ENCODE measurements around the gene EYS.

The EYS gene

GRCh38 chr6:63787021-63787420, 1920.0 kb downstream of the EYS start:
- no peaks in the 10 kb centered on the region for H4K20me1 ChIP-seq (ENCODE audit: insufficient read depth, low read length, poor library complexity, severe bottlenecking)
- no peak overlapping the region for H3K9ac ChIP-seq (ENCODE audit: low read depth, low read length, poor library complexity, severe bottlenecking)
- no peak for TF ChIP-seq EZH2phosphoT487 (IDR thresholded peaks at IDR 0.05; ENCODE audit: borderline replicate concordance)
- no peaks in the 10 kb centered on the region for H3K36me3 ChIP-seq (ENCODE audit: insufficient read depth, low read length)
- no peaks in the 10 kb centered on the region for H3K27me3 ChIP-seq (ENCODE audit: insufficient read depth, low read length, poor library complexity, severe bottlenecking)
- no peak overlapping the region for H3K4me2 ChIP-seq (ENCODE audit: low read depth, low read length, poor library complexity, severe bottlenecking)
- H3K9me2 ChIP-seq (replicated peaks; ENCODE audit: low read depth, low read length), result no peaks in the 10 kb centered on the region
- H3K79me2 ChIP-seq (ENCODE audit: insufficient read depth, low read length), result no peaks in the 10 kb centered on the region
- no peak overlapping the region for H3K4me3 ChIP-seq (ENCODE audit: low read length, poor library complexity, severe bottlenecking)
- H3K4me1 ChIP-seq (ENCODE audit: insufficient read depth, low read length, poor library complexity, severe bottlenecking), result no peaks in the 10 kb centered on the region
- H3K9me3 ChIP-seq (ENCODE audit: insufficient read depth, low read depth, low read length), result no peaks in the 10 kb centered on the region
- H2AFZ ChIP-seq (ENCODE audit: low read length), result no peak overlapping the region
- H3F3A ChIP-seq (ENCODE audit: low read depth), result no peaks in the 10 kb centered on the region

DNA sequence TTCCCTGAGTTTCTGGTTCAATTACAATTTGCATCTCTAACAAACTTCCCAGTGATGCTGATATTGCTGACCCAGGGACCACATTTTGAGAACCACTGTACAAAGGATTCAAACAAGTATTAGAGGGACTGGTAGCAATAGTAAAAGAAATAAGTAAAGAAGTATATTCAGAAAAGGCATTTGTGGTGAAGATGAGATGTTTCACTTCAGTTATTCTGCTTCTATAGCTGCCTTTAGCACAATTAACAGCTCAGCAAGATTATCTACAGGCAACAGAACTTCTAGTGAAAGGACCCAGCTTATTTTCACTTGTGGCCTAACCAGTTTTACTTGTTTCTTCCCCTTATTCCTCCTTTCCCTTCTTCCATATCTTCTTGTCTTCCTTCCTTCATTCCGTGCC, 1922.0 kb downstream of the EYS start:
- Histone ChIP-seq H3F3A (ENCODE audit: low read depth) (no peaks in the 10 kb centered on the region), H3K4me3 (ENCODE audit: low read length, poor library complexity, severe bottlenecking) (no peak overlapping the region), H3K9me3 (ENCODE audit: insufficient read depth, low read depth, low read length) (no peaks in the 10 kb centered on the region), H3K9ac (ENCODE audit: low read depth, low read length, poor library complexity, severe bottlenecking) (no peak overlapping the region), H3K9me2 (replicated peaks; ENCODE audit: low read depth, low read length) (no peaks in the 10 kb centered on the region), H3K4me2 (ENCODE audit: low read depth, low read length, poor library complexity, severe bottlenecking) (no peak overlapping the region), H3K4me1 (ENCODE audit: insufficient read depth, low read length, poor library complexity, severe bottlenecking) (no peaks in the 10 kb centered on the region), H4K20me1 (ENCODE audit: insufficient read depth, low read length, poor library complexity, severe bottlenecking) (no peaks in the 10 kb centered on the region), H3K79me2 (ENCODE audit: insufficient read depth, low read length) (no peaks in the 10 kb centered on the region), H3K36me3 (ENCODE audit: insufficient read depth, low read length) (no peaks in the 10 kb centered on the region), H2AFZ (ENCODE audit: low read length) (no peak overlapping the region), H3K27me3 (ENCODE audit: insufficient read depth, low read length, poor library complexity, severe bottlenecking) (no peaks in the 10 kb centered on the region)
- no peak for TF ChIP-seq EZH2phosphoT487 (IDR thresholded peaks at IDR 0.05; ENCODE audit: borderline replicate concordance)
- TF ChIP-seq, protein P1, sequence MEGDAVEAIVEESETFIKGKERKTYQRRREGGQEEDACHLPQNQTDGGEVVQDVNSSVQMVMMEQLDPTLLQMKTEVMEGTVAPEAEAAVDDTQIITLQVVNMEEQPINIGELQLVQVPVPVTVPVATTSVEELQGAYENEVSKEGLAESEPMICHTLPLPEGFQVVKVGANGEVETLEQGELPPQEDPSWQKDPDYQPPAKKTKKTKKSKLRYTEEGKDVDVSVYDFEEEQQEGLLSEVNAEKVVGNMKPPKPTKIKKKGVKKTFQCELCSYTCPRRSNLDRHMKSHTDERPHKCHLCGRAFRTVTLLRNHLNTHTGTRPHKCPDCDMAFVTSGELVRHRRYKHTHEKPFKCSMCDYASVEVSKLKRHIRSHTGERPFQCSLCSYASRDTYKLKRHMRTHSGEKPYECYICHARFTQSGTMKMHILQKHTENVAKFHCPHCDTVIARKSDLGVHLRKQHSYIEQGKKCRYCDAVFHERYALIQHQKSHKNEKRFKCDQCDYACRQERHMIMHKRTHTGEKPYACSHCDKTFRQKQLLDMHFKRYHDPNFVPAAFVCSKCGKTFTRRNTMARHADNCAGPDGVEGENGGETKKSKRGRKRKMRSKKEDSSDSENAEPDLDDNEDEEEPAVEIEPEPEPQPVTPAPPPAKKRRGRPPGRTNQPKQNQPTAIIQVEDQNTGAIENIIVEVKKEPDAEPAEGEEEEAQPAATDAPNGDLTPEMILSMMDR (conservative IDR thresholded peaks at IDR 0.05; ENCODE audit: low read length), result no peak

GRCh38 chr6:63783096-63783495, 1923.9 kb downstream of the EYS start:
- H3K9ac ChIP-seq (ENCODE audit: low read depth, low read length, poor library complexity, severe bottlenecking), result no peak overlapping the region
- no peak overlapping the region for H3K4me2 ChIP-seq (ENCODE audit: low read depth, low read length, poor library complexity, severe bottlenecking)
- no peak overlapping the region for H3K4me3 ChIP-seq (ENCODE audit: low read length, poor library complexity, severe bottlenecking)
- no peaks in the 10 kb centered on the region for H3K9me2 ChIP-seq (replicated peaks; ENCODE audit: low read depth, low read length)
- H3K9me3 ChIP-seq (ENCODE audit: insufficient read depth, low read depth, low read length), result no peaks in the 10 kb centered on the region
- H2AFZ ChIP-seq (ENCODE audit: low read length), result no peak overlapping the region
- no peaks in the 10 kb centered on the region for H3K36me3 ChIP-seq (ENCODE audit: insufficient read depth, low read length)
- H3K27me3 ChIP-seq (ENCODE audit: insufficient read depth, low read length, poor library complexity, severe bottlenecking), result no peaks in the 10 kb centered on the region
- H3K4me1 ChIP-seq (ENCODE audit: insufficient read depth, low read length, poor library complexity, severe bottlenecking), result no peaks in the 10 kb centered on the region
- H3K79me2 ChIP-seq (ENCODE audit: insufficient read depth, low read length), result no peaks in the 10 kb centered on the region
- no peaks in the 10 kb centered on the region for H3F3A ChIP-seq (ENCODE audit: low read depth)
- no peak for TF ChIP-seq EZH2phosphoT487 (IDR thresholded peaks at IDR 0.05; ENCODE audit: borderline replicate concordance)
- TF ChIP-seq, protein P1 (conservative IDR thresholded peaks at IDR 0.05; ENCODE audit: low read length), result no peak
- H4K20me1 ChIP-seq (ENCODE audit: insufficient read depth, low read length, poor library complexity, severe bottlenecking), result no peaks in the 10 kb centered on the region

- Histone ChIP-seq H3F3A (ENCODE audit: low read depth) (no peaks in the 10 kb centered on the region), H3K79me2 (ENCODE audit: insufficient read depth, low read length) (no peaks in the 10 kb centered on the region), H3K4me3 (ENCODE audit: low read length, poor library complexity, severe bottlenecking) (no peak overlapping the region), H2AFZ (ENCODE audit: low read length) (no peak overlapping the region), H3K9me2 (replicated peaks; ENCODE audit: low read depth, low read length) (no peaks in the 10 kb centered on the region), H3K27me3 (ENCODE audit: insufficient read depth, low read length, poor library complexity, severe bottlenecking) (no peaks in the 10 kb centered on the region), H4K20me1 (ENCODE audit: insufficient read depth, low read length, poor library complexity, severe bottlenecking) (no peaks in the 10 kb centered on the region), H3K36me3 (ENCODE audit: insufficient read depth, low read length) (no peaks in the 10 kb centered on the region), H3K4me1 (ENCODE audit: insufficient read depth, low read length, poor library complexity, severe bottlenecking) (no peaks in the 10 kb centered on the region), H3K4me2 (ENCODE audit: low read depth, low read length, poor library complexity, severe bottlenecking) (no peak overlapping the region), H3K9me3 (ENCODE audit: insufficient read depth, low read depth, low read length) (no peaks in the 10 kb centered on the region), H3K9ac (ENCODE audit: low read depth, low read length, poor library complexity, severe bottlenecking) (no peak overlapping the region)
- TF ChIP-seq, protein P1 (conservative IDR thresholded peaks at IDR 0.05; ENCODE audit: low read length), result no peak
- TF ChIP-seq EZH2phosphoT487 (IDR thresholded peaks at IDR 0.05; ENCODE audit: borderline replicate concordance), result no peak
Observed at GRCh38 chr6:63774961-63775360, 1932.1 kb downstream of the EYS start.

Measured in Loucy (cell line).